Measurements from ENCODE around the gene JMJD4.

JMJD4 gene

DNA sequence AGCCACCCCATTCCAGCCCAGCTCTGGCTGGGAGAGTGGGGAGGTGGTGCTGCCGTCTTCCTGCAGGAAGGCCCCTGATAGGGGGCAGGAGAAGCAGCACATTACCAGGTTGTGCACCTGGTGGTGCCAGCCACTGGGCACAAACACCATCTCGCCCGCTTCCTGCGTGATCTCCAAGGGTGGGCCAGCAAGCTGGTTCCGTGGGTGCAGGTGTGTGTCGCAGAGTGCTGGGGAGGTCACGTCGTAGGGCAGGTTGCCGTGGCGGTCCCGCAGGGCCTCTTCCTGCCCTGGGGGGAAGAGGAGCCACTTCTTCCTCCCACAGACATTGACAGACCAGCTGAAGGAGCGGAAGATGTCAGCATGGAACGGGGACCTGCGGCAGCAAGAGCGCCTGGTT is 1.8 kb downstream of the JMJD4 start:
- DNase-seq (ENCODE audit: low read depth) = no peak
- TF ChIP-seq, protein P1, sequence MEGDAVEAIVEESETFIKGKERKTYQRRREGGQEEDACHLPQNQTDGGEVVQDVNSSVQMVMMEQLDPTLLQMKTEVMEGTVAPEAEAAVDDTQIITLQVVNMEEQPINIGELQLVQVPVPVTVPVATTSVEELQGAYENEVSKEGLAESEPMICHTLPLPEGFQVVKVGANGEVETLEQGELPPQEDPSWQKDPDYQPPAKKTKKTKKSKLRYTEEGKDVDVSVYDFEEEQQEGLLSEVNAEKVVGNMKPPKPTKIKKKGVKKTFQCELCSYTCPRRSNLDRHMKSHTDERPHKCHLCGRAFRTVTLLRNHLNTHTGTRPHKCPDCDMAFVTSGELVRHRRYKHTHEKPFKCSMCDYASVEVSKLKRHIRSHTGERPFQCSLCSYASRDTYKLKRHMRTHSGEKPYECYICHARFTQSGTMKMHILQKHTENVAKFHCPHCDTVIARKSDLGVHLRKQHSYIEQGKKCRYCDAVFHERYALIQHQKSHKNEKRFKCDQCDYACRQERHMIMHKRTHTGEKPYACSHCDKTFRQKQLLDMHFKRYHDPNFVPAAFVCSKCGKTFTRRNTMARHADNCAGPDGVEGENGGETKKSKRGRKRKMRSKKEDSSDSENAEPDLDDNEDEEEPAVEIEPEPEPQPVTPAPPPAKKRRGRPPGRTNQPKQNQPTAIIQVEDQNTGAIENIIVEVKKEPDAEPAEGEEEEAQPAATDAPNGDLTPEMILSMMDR (IDR thresholded peaks at IDR 0.05; ENCODE audit: low read depth, low read length) = no peak
- TF ChIP-seq, protein P2, sequence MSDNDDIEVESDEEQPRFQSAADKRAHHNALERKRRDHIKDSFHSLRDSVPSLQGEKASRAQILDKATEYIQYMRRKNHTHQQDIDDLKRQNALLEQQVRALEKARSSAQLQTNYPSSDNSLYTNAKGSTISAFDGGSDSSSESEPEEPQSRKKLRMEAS (IDR thresholded peaks at IDR 0.05; ENCODE audit: low read depth, low read length) = no peak
- no peak for TF ChIP-seq POLR2A (IDR thresholded peaks at IDR 0.05; ENCODE audit: extremely low read depth, insufficient read length)
- TF ChIP-seq MYC (IDR thresholded peaks at IDR 0.05; ENCODE audit: low read depth, low read length) = no peak
- no peak overlapping the region for H3K4me3 ChIP-seq (ENCODE audit: low read depth, low read length)

- no peak overlapping the region for H3K4me3 ChIP-seq (ENCODE audit: low read depth, low read length)
- no peak for DNase-seq (ENCODE audit: low read depth)
- TF ChIP-seq, protein P2 (IDR thresholded peaks at IDR 0.05; ENCODE audit: low read depth, low read length) = no peak
Observed at GRCh38 chr1:227732586-227733308, 2.4 kb downstream of the JMJD4 start.

DNA sequence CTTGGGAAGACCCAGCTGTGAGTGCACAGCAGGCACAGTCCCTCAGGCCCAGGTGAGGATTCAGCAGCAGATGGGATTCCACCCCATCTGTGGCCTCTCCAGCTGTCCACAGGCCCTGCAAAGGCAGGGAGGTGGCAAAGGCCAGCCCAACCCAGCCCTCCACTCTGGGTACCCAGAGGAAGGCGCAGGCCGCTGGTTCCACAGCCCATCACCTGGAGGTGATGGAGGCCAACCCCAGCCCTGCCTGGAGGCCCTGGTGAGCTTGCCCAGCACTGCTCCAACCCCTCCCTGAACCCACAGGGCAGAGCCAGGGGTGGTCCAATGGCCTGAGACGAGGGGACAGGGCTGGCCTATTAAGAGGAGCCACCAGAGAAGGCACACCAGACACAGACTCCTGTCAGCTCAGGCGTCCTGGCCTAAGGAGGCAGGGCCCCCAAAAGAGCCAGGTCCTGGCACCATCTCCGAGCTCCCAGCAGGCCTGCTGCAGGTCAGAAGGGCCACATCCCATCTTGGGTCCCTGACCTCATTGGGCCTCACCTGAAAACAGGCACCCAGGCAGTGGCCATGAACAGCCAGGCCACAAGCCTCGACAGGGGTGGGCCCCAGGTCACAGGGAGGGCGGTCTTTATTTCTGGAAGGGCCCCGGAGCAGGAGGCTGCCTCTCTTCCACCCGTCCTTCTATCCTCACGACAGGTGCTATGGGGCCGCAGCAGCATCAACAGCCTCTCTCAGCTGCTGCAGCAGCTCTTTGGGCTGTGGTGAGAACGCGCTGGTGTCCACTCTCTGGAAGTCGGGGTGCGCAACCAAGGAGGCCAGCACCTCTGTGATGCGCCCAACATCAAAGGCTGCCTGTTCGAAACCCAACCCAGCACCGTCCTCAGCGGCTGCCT is 3.2 kb downstream of the JMJD4 start:
- H3K4me3 ChIP-seq (ENCODE audit: low read depth, low read length) = no peak overlapping the region
- DNase-seq (ENCODE audit: low read depth) = no peak
- TF ChIP-seq, protein P1 (IDR thresholded peaks at IDR 0.05; ENCODE audit: low read depth, low read length) = no peak
- TF ChIP-seq MYC (IDR thresholded peaks at IDR 0.05; ENCODE audit: low read depth, low read length) = no peak
- TF ChIP-seq POLR2A (IDR thresholded peaks at IDR 0.05; ENCODE audit: extremely low read depth, insufficient read length) = no peak

DNA sequence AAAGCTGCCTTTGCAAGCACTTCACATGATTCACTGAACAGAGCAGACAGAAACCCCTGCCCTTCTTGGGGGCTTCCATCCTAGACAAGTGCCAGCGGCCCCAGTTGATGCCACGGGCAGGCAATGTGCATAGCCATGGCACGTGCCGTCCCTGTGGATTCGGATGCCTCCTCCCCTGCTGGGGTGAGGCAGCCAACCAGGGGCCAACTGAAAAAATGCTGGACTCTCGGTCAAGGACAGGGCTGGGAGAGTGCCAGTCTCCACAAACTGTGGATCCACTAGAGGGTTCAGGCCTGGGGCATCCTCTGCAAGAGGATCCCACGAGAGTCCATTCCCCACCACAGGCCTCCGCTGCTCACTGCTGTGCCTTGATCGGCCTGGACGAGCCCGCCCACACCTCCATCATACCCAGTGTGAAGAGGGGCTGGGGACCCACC is 3.8 kb downstream of the JMJD4 start:
- no peak overlapping the region for H3K4me3 ChIP-seq (ENCODE audit: low read depth, low read length)
- no peak for DNase-seq (ENCODE audit: low read depth)
- TF ChIP-seq MYC (IDR thresholded peaks at IDR 0.05; ENCODE audit: low read depth, low read length) = no peak
- TF ChIP-seq, protein P1 (IDR thresholded peaks at IDR 0.05; ENCODE audit: low read depth, low read length) = no peak
- TF ChIP-seq, protein P2 (IDR thresholded peaks at IDR 0.05; ENCODE audit: low read depth, low read length) = no peak
- no peak for TF ChIP-seq POLR2A (IDR thresholded peaks at IDR 0.05; ENCODE audit: extremely low read depth, insufficient read length)

GRCh38 chr1:227730630-227731151 is 4.4 kb downstream of the JMJD4 start:
- no peak for TF ChIP-seq MYC (IDR thresholded peaks at IDR 0.05; ENCODE audit: low read depth, low read length)
- TF ChIP-seq POLR2A (IDR thresholded peaks at IDR 0.05; ENCODE audit: extremely low read depth, insufficient read length) = no peak
- TF ChIP-seq, protein P2 (IDR thresholded peaks at IDR 0.05; ENCODE audit: low read depth, low read length) = no peak
- TF ChIP-seq, protein P1 (IDR thresholded peaks at IDR 0.05; ENCODE audit: low read depth, low read length) = no peak
- no peak overlapping the region for H3K4me3 ChIP-seq (ENCODE audit: low read depth, low read length)
- no peak for DNase-seq (ENCODE audit: low read depth)
